Skin epidermis (tissue), 12 donors: ENCODE measurements around the gene OR6C68.
"Not testable (repeated sequence)": the region's sequence is repeated elsewhere in the genome, so short reads cannot be mapped to it uniquely, and the experiment has no call there.

Experiments
- H3K27ac ChIP-seq, 21 experiments: fragments of 200-600 bp; sonication (generic) in 11 of 21; one replicate each; pipeline ENCODE4 v1.5.0; 2020; ENCODE audit warnings: mild to moderate bottlenecking in 3 of 21, inconsistent platforms in 2 of 21, moderate library complexity in 2 of 21
- H3K4me3 ChIP-seq, 7 experiments: fragments of 200-600 bp; sonication (generic) in 2 of 7; one replicate each; pipeline ENCODE4 v1.5.0; 2020; ENCODE audit warnings: inconsistent platforms in 2 of 7, mild to moderate bottlenecking in 2 of 7, moderate library complexity in 1 of 7

Gene OR6C68

GRCh38 chr12:55492078-55492477, at the start of gene OR6C68:
OR6C68 (plus strand) TSS chr12:55492378; CDS start chr12:55492378, 0 bp downstream.
- Histone ChIP-seq H3K4me3 (no peak within 1 kb of the TSS), H3K27ac (no peak within 1 kb of the TSS)

- Histone ChIP-seq H3K27ac (no peak within 1 kb of the TSS), H3K4me3 (no peak within 1 kb of the TSS)
Observed at GRCh38 chr12:55443776-55444175, 48.4 kb upstream of the OR6C68 start, which contains the start of gene OR6C2. OR6C2 (plus strand) TSS chr12:55444076; CDS start chr12:55452214, 8,138 bp downstream.

- no peak overlapping the region for H3K4me3 ChIP-seq
- no peak overlapping the region for H3K27ac ChIP-seq
Observed at GRCh38 chr12:55445357-55445756, 46.8 kb upstream of the OR6C68 start.

- no peak overlapping the region for H3K27ac ChIP-seq
- H3K4me3 ChIP-seq = no peak overlapping the region
Observed at GRCh38 chr12:55446326-55446725, 45.9 kb upstream of the OR6C68 start.

GRCh38 chr12:55448825-55449224, 43.4 kb upstream of the OR6C68 start:
- Histone ChIP-seq H3K4me3 (no peak overlapping the region), H3K27ac (no peak overlapping the region)

- not testable (repeated sequence) for H3K4me3 ChIP-seq, H3K27ac ChIP-seq
Observed at GRCh38 chr12:55464926-55465325, 27.3 kb upstream of the OR6C68 start.

- Histone ChIP-seq H3K27ac (no peak overlapping the region), H3K4me3 (no peak overlapping the region)
Observed at GRCh38 chr12:55467836-55468235, 24.3 kb upstream of the OR6C68 start.

- Histone ChIP-seq H3K27ac (no peak overlapping the region), H3K4me3 (no peak overlapping the region)
Observed at GRCh38 chr12:55469291-55469690, 22.9 kb upstream of the OR6C68 start.

- H3K27ac ChIP-seq = no peak within 1 kb of the TSS
- H3K4me3 ChIP-seq = no peak within 1 kb of the TSS
Observed at GRCh38 chr12:55470088-55470829, 21.9 kb upstream of the OR6C68 start, which contains the start of gene OR6C70. OR6C70 (minus strand) TSS chr12:55470138; CDS start chr12:55470138, 0 bp downstream.

- Histone ChIP-seq H3K4me3 (no peak overlapping the region), H3K27ac (no peak overlapping the region)
Observed at GRCh38 chr12:55472264-55472663, 19.9 kb upstream of the OR6C68 start.

- not testable (repeated sequence) for H3K4me3 ChIP-seq, H3K27ac ChIP-seq
Observed at GRCh38 chr12:55479136-55479535, 13.0 kb upstream of the OR6C68 start.

GRCh38 chr12:55484284-55484683, 7.9 kb upstream of the OR6C68 start:
- not testable (repeated sequence) for H3K27ac ChIP-seq, H3K4me3 ChIP-seq

GRCh38 chr12:55495490-55495889, 3.3 kb downstream of the OR6C68 start:
- H3K27ac ChIP-seq = no peak overlapping the region

GRCh38 chr12:55499231-55499630, 7.1 kb downstream of the OR6C68 start:
- H3K27ac ChIP-seq = no peak overlapping the region
- no peak overlapping the region for H3K4me3 ChIP-seq

More at GRCh38 chr12:55495490-55495889, 3.3 kb downstream of the OR6C68 start:
- no peak overlapping the region for H3K4me3 ChIP-seq

- no peak overlapping the region for H3K4me3 ChIP-seq
Observed at GRCh38 chr12:55499810-55500252, 7.7 kb downstream of the OR6C68 start.

GRCh38 chr12:55501601-55502000, 9.4 kb downstream of the OR6C68 start:
- H3K4me3 ChIP-seq = no peak overlapping the region
- no peak overlapping the region for H3K27ac ChIP-seq

More at GRCh38 chr12:55499810-55500252, 7.7 kb downstream of the OR6C68 start:
- H3K27ac ChIP-seq = no peak overlapping the region

- Histone ChIP-seq H3K27ac (no peak overlapping the region), H3K4me3 (no peak overlapping the region)
Observed at GRCh38 chr12:55515696-55516095, 23.5 kb downstream of the OR6C68 start.

- H3K4me3 ChIP-seq = no peak overlapping the region
- H3K27ac ChIP-seq = no peak overlapping the region
Observed at GRCh38 chr12:55516391-55516790, 24.2 kb downstream of the OR6C68 start.
